Measurements from ENCODE around the gene HES7. TPM values are rescaled to one million over a fixed set of nuclear protein-coding genes. Genes with fewer than 3 reads are reported as not detected.

HES7 gene
- total RNA-seq, 4 donors from 2014 or later = 0.46 TPM; not detected in 3

DNA sequence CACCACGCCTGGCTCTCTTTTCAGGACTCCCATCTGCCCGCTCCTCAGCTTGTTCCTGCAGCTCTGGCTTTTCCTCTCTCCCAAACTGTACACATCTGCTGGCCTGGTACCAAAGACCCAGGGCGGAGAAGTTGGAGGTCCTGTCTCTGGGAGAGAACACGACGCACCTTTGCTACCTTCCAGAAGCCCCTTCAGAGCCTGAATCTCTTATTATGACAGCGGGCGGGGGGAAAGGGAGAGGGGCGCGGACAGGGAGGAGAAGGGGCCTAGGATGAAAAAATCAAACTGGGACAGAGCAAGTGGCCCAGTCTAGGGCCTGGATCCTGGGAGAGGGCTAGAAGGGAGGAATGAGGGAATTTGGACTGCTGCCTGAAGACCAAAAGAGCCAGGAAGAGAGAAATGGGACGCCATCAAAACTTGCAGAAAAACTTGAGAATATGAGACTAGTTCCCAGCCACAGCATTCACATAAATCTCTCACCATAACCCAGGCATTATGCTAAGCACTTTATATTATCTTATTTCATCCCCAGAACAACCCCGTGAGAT is 30.8 kb upstream of the HES7 start:
- no peak for ATAC-seq (ENCODE audit: low FRiP score)
- no peak for TF ChIP-seq CTCF (IDR thresholded peaks at IDR 0.05)
- no peak for DNase-seq (ENCODE audit: low spot score)

DNA sequence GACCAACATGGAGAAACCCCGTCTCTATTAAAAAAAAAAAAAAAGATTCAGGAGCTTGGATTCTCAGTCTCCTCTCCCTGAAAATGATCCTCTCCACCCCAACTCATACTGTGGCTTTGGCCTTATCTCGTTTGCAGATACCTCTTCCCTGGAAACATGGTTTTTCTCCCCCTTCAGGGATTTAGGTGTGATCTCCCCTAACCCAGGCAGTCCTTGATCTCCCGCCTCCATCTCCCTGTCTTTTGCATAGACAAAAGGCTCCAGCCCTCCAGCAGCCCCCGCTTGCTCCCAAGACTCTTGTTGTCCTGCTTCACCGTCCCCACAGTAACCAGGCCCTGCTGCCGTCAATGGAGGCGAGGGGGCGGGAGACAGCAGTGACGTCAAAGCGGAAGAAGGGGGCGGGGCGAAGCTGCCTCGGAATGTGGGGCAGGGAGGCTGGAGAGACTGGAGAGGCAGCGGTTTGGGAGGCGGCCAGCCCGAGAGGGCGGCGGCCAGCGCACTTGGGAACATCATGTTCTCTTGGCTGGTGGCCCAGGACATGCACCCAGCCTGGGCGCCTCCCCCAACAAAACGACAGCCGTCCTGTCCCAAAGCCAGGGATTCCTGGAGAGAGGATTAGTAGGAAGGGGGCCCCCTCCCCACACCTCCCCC is 30.2 kb upstream of the HES7 start:
- ATAC-seq (ENCODE audit: low FRiP score) (peak; percentile 60), DNase-seq (ENCODE audit: low spot score) (peak; percentile 98)
- no peak for TF ChIP-seq CTCF (IDR thresholded peaks at IDR 0.05)

- DNase-seq (ENCODE audit: low spot score) (peak; percentile 69), ATAC-seq (ENCODE audit: low FRiP score) (peak; percentile 8)
- TF ChIP-seq CTCF (IDR thresholded peaks at IDR 0.05) = no peak
Measured at GRCh38 chr17:8153525-8153956, 29.6 kb upstream of the HES7 start.

DNA sequence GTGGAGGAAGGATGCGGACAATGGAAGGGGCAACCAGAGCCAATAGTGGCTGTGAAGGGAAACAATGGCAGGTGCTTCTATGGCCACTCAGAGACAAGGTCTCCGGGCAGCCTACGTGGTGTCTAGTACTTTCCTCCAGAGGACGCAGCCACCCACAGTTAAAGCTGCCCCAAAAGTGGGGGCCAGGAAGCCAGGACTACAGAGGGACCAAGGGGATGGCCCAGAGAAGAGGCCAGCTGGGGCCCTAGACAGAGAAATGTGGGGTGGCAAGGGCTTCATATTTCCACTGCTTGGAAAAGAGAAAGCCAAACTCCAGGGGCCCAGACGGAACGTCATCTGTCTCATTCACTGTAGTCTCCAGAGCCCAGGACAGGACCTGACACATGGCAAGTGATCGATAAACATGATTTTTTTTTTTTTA is 29.1 kb upstream of the HES7 start:
- ATAC-seq (ENCODE audit: low FRiP score) (no peak), DNase-seq (ENCODE audit: low spot score) (no peak)
- no peak for TF ChIP-seq CTCF (IDR thresholded peaks at IDR 0.05)

DNA sequence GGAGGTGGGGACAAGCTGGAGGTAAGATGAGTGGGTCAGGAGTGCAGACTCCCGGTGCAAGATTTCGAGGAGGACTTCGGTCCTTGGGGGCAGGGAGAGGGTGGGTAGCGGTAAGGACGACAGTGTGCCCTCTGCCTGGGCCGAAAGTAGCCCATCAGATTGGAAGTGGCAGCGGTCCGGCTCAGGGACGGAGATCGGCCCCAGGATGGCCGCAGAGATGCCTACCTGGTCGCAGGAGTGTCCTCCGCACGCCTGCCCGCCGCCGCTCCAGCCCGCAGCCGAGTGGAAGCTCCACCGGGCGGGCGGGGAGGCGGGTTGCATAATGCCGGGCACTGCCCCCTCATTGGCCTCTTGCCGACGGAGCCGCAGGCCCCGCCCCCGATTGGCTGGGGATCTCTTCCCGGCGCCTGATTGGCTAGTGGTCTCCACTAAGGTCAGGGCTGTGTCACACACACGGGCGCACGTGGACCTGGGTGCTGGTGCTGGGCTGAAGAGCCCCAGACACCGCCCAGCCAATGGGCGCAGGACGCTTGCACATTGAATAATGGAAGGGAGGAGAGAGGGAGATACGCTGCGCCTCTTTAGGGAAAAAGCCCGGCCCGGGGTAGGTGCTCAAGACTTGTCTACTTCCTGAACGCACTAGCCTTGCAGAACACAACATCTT is 28.3 kb upstream of the HES7 start, which contains the start of gene PER1:
Gene PER1, minus strand, starts transcription at position 293 of the 664 bp plus-strand sequence. CDS start 1,698 bp downstream, outside the sequence.
- ATAC-seq (ENCODE audit: low FRiP score) (peak; percentile 48), DNase-seq (ENCODE audit: low spot score) (peak; percentile 89)
- TF ChIP-seq CTCF (IDR thresholded peaks at IDR 0.05) = no peak

DNA sequence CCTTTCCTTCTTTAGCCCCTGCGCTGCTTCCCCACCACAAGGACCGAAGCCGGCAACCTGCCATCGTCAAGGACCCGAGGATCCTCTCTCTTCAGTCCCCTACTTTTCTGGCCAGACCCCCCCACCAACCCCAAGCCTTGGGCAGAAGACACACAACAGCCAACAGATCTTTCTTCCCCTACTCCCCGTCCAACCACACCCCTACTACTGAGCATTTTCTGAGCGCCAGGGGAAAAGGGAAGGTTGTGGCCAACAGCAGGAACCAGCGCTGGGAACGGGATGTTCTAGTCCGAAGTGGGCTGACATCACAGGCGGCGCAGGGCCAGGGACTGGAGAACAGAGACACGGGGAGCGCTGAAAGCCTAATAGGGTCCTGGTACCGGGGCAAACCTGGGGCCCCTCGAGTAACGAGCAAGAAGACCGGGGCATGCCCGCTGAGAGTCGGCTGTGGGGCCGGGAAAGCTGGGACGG is 27.8 kb upstream of the HES7 start:
- no peak for TF ChIP-seq CTCF (IDR thresholded peaks at IDR 0.05)
- no peak for ATAC-seq (ENCODE audit: low FRiP score)
- DNase-seq (ENCODE audit: low spot score) = no peak

All from omental fat pad (tissue), 4 donors.